HG03196 (cell line): ENCODE data around the gene GALNT11.
"Not testable (repeated sequence)": the region's sequence is repeated elsewhere in the genome, so short reads cannot be mapped to it uniquely, and the experiment has no call there.

Experiments used
- ATAC-seq: cut with Tn5 transposase; IDR thresholded peaks from one replicate; pipeline ENCODE4 v1.9.1; 2021; ENCODE audit not compliant: unreplicated experiment

GALNT11 gene

GRCh38 chr7:152025077-152025936, at the start of gene GALNT11:
TSS of gene GALNT11 (plus strand) at chr7:152025674. CDS start at chr7:152094228, 68,554 bp downstream.
- ATAC-seq, result peak; percentile 93

DNA sequence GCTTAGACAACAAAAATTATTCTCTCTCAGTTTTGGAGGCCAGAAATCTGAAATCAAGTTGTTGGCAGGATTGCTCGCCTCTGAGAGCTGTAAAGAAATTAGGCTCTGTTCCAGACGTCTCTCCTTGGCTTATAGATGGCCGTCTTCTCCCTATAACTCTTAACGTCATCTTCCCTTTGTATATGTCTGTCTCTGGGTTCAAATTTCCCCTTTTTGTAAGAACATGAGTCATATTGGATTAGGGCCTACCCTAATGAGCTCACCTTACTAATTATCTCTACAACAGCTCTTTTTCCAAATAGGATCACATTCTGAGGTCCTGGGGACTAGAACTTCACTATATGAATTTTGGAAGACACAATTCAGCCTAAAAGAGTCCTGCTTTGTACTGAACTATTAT, 46.9 kb upstream of the GALNT11 start:
- ATAC-seq, result no peak

GRCh38 chr7:151981223-151981622, 44.3 kb upstream of the GALNT11 start:
- ATAC-seq, result no peak

GRCh38 chr7:151982806-151983205, 42.7 kb upstream of the GALNT11 start:
- ATAC-seq, result no peak

DNA sequence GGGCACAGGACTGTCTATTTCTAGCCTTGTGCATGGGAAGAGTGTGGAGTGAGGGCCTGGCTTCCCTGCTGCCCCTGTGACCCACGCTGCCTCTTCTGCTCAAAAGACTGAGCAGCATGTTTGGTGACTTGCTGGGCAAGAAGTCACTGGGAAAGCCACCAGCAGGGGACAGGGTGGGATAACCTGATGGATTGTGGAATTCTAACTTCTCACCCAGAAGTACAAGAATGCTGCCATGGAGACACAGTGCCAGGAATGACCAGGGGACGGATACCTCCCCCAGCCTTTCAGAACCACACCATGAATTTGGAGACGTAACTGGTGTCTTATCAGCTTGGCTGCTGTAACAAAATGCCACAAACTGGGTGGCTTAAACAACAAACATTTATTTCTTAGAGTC, 40.9 kb upstream of the GALNT11 start:
- no peak for ATAC-seq

DNA sequence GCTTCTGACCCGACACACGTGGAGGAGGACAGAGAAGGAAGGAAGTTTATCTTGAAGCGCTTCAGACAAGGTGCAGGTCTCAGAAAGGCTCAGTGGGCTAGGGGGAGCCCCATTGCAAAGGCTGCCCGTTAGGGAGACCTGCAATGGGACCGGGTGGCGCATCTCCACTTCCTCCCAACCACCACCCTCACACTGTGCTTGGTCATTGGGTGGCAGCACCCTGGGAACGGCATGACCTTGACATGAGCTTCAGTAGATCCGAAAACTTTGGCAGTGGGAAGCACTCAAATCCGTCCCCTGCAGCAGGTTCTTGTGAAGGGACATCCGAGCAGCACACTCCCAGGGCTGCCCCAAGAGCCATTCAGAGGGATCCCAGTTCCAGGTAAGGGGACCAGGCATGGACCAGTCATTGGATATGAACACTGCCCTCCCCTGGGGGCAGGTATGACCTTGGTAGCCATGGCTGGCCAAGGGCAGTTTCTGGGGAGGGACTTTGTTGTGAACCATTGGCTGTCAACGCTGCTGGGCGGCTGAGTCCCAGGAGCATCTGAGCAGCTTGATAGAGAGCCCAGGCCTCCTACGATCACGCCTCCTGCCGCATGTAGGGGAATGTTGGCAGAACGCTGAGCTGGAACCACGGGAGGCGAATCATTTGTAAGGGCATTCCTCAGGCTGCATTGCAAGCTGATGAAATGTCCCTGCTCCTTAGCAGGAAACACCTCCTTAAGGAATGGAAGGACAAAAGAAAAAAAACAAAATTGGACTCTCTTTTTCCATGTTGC, 37.5 kb upstream of the GALNT11 start:
- ATAC-seq, result no peak

- no peak for ATAC-seq
These were observed 33.1 kb upstream of the GALNT11 start for GRCh38 chr7:151992375-151992774.

GRCh38 chr7:151993977-151994676, 31.3 kb upstream of the GALNT11 start:
- no peak for ATAC-seq

DNA sequence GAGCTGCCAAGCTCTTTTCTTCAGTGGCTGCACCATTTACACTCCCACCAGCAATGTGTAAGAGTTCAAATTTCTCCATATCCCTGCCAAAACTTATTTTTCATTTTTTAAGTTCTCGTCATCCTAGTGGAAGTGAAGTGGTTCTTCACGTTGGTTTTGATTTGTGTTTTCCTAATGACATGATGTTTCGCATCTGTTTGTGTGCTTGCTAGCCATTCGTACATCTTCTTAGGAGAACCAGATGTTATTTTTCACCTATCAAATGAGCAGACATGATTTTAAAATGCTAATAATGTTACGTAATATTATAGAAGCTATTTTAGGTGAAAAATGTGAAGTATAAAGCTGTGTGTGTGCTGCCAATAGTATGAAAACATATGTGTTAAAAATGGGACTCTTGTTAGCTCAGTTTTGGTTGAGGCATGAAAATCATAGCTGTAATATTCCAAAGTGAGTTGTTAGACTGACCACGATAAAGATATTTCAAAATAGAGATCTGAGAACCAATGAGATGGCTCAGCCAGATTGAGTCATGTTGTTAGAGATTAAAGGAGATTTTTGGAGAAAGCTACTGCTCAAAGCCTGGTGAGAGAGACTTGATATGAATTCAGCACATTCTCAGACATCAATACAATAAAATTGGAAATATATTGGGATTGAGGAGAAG, 25.9 kb upstream of the GALNT11 start:
- no peak for ATAC-seq

- no peak for ATAC-seq
These were observed 25.3 kb upstream of the GALNT11 start for GRCh38 chr7:152000191-152000590.

DNA sequence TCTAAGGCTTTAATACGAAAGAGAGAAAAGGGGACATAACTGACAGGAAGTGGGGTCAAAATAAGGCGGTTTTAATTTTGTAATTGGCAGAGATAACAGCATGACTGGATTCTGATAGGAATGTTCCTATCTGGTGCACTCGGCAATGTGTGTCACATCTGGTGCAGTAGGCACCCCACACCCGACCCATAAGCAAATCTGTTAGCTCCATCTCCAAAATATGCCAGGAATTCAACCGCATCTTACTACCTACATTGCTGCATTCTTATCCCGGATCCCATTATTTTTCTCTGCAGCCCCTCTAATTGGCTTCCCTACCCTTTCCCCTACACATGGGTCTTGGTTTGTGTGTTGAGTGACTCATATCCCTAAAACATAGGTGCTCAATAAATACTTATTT, 19.1 kb upstream of the GALNT11 start:
- no peak for ATAC-seq

- no peak for ATAC-seq
These were observed 13.6 kb upstream of the GALNT11 start for GRCh38 chr7:152011860-152012259.

GRCh38 chr7:152013230-152013629, 12.2 kb upstream of the GALNT11 start:
- no peak for ATAC-seq

- ATAC-seq, result no peak
These were observed 11.5 kb upstream of the GALNT11 start for GRCh38 chr7:152013974-152014373.

GRCh38 chr7:152014722-152015121, 10.8 kb upstream of the GALNT11 start:
- no peak for ATAC-seq

DNA sequence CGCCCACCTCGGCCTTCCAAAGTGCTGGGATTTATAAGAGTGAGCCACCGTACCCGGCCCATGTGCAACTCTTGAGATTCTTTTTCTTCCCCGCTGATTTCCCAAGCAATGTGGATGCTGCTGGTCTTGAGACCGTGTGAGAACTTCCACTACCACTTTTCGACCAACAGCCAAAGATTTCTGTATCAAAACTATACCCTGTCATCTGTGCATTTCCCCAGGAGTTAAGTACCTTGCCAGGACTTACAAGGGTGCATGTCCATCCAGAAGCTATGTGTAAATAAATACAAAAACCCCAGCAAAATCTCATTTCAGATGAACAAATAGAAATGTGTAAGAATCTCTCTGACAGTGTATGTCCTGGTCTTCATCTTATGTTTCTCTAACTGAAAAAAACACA, 9.9 kb upstream of the GALNT11 start:
- ATAC-seq, result no peak

- no peak for ATAC-seq
These were observed 8.5 kb upstream of the GALNT11 start for GRCh38 chr7:152016947-152017346.

DNA sequence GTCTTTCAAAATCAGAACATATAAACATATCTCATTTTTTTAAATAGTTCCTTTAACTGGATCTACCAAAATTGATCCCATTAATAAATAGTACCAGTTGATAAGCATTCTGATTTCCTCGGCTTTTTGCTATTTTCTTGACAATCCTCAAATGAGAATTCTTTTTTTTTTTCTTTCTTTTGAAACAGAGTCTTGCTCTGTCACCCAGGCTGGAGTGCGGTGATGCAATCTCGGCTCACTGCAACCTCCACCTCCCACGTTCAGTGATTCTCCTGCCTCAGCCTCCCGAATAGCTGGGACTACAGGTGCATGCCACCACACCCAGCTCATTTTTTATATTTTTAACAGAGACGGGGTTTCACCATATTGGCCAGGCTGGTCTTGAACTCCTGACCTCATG, 7.8 kb upstream of the GALNT11 start:
- not testable (repeated sequence) for ATAC-seq

- ATAC-seq, result not testable (repeated sequence)
These were observed 3.7 kb upstream of the GALNT11 start for GRCh38 chr7:152021740-152022139.

DNA sequence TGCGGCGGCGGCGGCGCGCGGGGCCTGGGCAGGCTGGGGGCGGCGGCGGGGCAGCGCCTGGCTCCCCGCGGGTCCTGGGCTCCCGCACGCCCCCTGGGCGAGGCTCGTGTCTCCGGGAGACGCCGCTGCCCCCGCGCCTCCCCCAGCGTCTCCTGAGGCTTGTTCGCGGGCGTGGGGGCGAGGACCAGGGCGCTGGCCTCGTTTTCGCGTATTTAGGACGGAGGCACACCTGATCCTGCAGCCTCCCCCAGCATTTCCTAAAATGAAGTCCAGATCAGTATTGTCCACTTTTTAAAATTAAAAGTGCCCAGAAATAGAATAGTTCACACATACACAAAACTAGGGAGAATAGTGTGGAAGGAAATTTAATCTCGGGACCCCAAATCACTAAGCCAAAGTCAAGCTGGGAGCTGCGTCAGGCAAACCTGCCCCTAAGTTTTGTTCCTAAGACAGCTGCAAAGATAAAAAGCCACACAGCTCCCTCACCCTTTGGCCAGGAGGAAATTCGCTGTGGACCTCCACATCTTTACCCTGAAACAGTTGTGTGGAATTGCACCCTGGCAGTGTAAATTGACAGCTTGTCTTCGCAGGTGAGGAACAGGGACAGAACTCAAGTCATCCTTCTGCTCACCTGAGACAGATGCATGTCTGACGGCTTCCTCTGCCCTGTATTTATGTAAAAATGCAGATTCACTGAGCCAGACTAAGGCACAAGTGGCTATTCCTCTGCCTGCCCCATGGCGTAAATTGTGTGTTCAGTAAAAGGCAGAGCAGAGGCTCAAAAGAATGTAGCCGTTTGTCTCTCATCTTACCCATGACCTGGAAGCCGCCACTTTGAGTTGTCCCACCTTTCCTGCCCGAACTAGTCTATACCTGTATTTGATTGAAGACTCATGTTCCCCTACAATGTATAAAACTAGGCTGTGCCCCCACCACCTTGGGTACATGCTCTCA, 740 bp downstream of the GALNT11 start:
- ATAC-seq, result no peak
